K562 (cell line): ENCODE data around the gene C10orf143. TPM values are rescaled to one million over a fixed set of nuclear protein-coding genes. Genes with fewer than 3 reads are reported as not detected.

ENCODE experiments used
- ATAC-seq: fragments of 200-7000 bp; cut with Tn5 transposase; 3 replicates; pipeline ENCODE4 v1.9.1; 2020; ENCODE audit warnings: moderate library complexity
- BruUV-seq: library from RNA; stranded (reverse); fragments of 400-500 nt; replicated peaks from 2 replicates; lab custom pipeline; 2021; lab: Mats Ljungman, UMichigan
- CTCF ChIA-PET: fragments of 300-600 bp; formaldehyde crosslinking; extraction: SDS; loops from one replicate; lab custom pipeline; 2021; ENCODE audit warnings: low intra/inter-chr PET ratio; lab: Yijun Ruan, JAX
- POLR2A ChIA-PET: fragments of 300-600, 350-650 bp; sonication (Branson Sonifier 250); formaldehyde crosslinking; extraction: SDS; loops from one replicate; lab custom pipeline; 2021; ENCODE audit warnings: antibody characterized with exemption, inconsistent platforms; lab: Yijun Ruan, JAX
- DNase-seq, 4 experiments: peaks; one replicate each; pipeline versions ENCODE4 v3.0.0 to v3.0.0-alpha.2; 2011 to 2018; ENCODE audit warnings: low spot score in 3 of 4, mixed read lengths in 3 of 4; ENCODE audit errors: extremely low read depth in 1 of 4
- FAIRE-seq: peaks from 2 replicates; lab custom pipeline; 2011; peaks lifted over from hg19 to GRCh38; lab: Jason Lieb, UNC
- H2AFZ ChIP-seq: 2 replicates; pipeline ENCODE4 v1.6.0; 2011; ENCODE audit warnings: low read depth, low read length, control low read depth, inconsistent platforms
- H3K27ac ChIP-seq: fragments of 200-600 bp; 3 replicates; pipeline ENCODE4 v1.8.0; 2011; ENCODE audit warnings: low read depth, mild to moderate bottlenecking, control low read depth, inconsistent platforms, low read length, moderate library complexity, mixed read lengths; ENCODE audit errors: extremely low read depth
- H3K27me3 ChIP-seq, 2 experiments: fragments of 300-600 bp in 1 of 2; 2 replicates in 1 of 2; 3 replicates in 1 of 2; pipeline versions ENCODE4 v1.6.0 to v1.8.0; 2011; ENCODE audit warnings: inconsistent platforms in 2 of 2, low read length in 2 of 2, mild to moderate bottlenecking in 1 of 2, mixed read lengths in 1 of 2, moderate library complexity in 1 of 2; ENCODE audit not compliant: control insufficient read depth in 2 of 2, insufficient read depth in 2 of 2
- H3K36me3 ChIP-seq: fragments of 300-600 bp; 3 replicates; pipeline ENCODE4 v1.8.0; 2011; ENCODE audit warnings: mild to moderate bottlenecking, low read length, inconsistent platforms; ENCODE audit not compliant: control insufficient read depth, insufficient read depth
- H3K4me1 ChIP-seq, 2 experiments: fragments of 200-600 bp in 1 of 2; replicated peaks in 1 of 2; 2 replicates in 1 of 2; 3 replicates in 1 of 2; pipeline versions ENCODE4 v1.5.1 to v1.8.0; 2011; ENCODE audit warnings: inconsistent platforms in 2 of 2, low read length in 2 of 2, mild to moderate bottlenecking in 1 of 2, mixed read lengths in 1 of 2, moderate library complexity in 1 of 2; ENCODE audit not compliant: control insufficient read depth in 2 of 2, insufficient read depth in 2 of 2
- H3K4me2 ChIP-seq: 2 replicates; pipeline ENCODE4 v1.6.1; 2011; ENCODE audit warnings: low read length, control low read depth, inconsistent platforms, mixed read lengths; ENCODE audit not compliant: insufficient read depth
- H3K4me3 ChIP-seq: fragments of 200-600 bp; sonication (generic), shearing (Covaris generic); 2 replicates; pipeline ENCODE4 v1.5.1; 2016; ENCODE audit warnings: control low read depth, inconsistent platforms
- H3K79me2 ChIP-seq: fragments of 200-600 bp; 3 replicates; pipeline ENCODE4 v1.8.0; 2011; ENCODE audit warnings: low read length, inconsistent platforms; ENCODE audit not compliant: control insufficient read depth, insufficient read depth
- H3K9ac ChIP-seq, 2 experiments: 2 replicates each; pipeline versions ENCODE4 v1.6.0 to v1.6.1; 2011; ENCODE audit warnings: low read depth in 2 of 2, low read length in 2 of 2, control low read depth in 1 of 2, inconsistent platforms in 1 of 2, mild to moderate bottlenecking in 1 of 2, mixed read lengths in 1 of 2; ENCODE audit not compliant: insufficient read depth in 1 of 2
- H3K9me1 ChIP-seq: one replicate; pipeline ENCODE4 v1.6.0; 2011; ENCODE audit warnings: inconsistent platforms, mild to moderate bottlenecking, low read length, moderate library complexity; ENCODE audit not compliant: control insufficient read depth, insufficient read depth
- H3K9me3 ChIP-seq: replicated peaks from 2 replicates; pipeline ENCODE4 v1.5.1; 2011; ENCODE audit warnings: low read depth, low read length, inconsistent platforms; ENCODE audit not compliant: control insufficient read depth, insufficient read depth
- H4K20me1 ChIP-seq: replicated peaks from 2 replicates; pipeline ENCODE4 v1.6.1; 2011; ENCODE audit warnings: low read length, inconsistent platforms, mixed read lengths; ENCODE audit not compliant: control insufficient read depth, insufficient read depth
- BRF1 ChIP-seq: IDR thresholded peaks from 3 replicates; pipeline ENCODE4 v1.6.1; 2011; ENCODE audit warnings: borderline replicate concordance, mild to moderate bottlenecking; ENCODE audit not compliant: insufficient read length; ENCODE audit errors: extremely low read depth
- FOSL1 ChIP-seq: fragments of 200-800 bp; sonication (Bioruptor generic); conservative IDR thresholded peaks from 2 replicates; pipeline ENCODE4 v1.6.1; 2016; ENCODE audit warnings: missing genetic modification characterization, missing compliant biosample characterization
- LCOR ChIP-seq: sonication (generic); formaldehyde crosslinking; IDR thresholded peaks from 2 replicates; pipeline ENCODE4 v1.8.0; 2022; ENCODE audit warnings: mild to moderate bottlenecking, missing genetic modification reagents
- PATZ1 ChIP-seq: fragments of 250-450 bp; sonication (Bioruptor Pico); IDR thresholded peaks from 2 replicates; pipeline ENCODE4 v1.5.0; 2020; ENCODE audit warnings: mild to moderate bottlenecking, borderline replicate concordance
- PHF8 ChIP-seq: fragments of 200-600 bp; sonication (generic); IDR thresholded peaks from 2 replicates; pipeline ENCODE4 v1.6.1; 2012; ENCODE audit warnings: mixed run types, mild to moderate bottlenecking, inconsistent platforms, low read length, moderate library complexity, borderline replicate concordance
- PURB ChIP-seq: sonication (generic); formaldehyde crosslinking; IDR thresholded peaks from 2 replicates; pipeline ENCODE4 v1.9.0; 2021; ENCODE audit warnings: low read depth, mild to moderate bottlenecking, missing genetic modification reagents
- RFX5 ChIP-seq: IDR thresholded peaks from 2 replicates; pipeline ENCODE4 v1.6.1; 2011; ENCODE audit warnings: low read depth, mild to moderate bottlenecking, improper control_type of control experiment, low read length
- TEAD2 ChIP-seq: fragments of 450-650 bp; IDR thresholded peaks from 2 replicates; pipeline ENCODE4 v1.6.1; 2016; ENCODE audit warnings: missing genetic modification characterization, control low read depth, missing compliant biosample characterization
- TRIM24 ChIP-seq, 2 experiments: fragments of 450-650 bp; IDR thresholded peaks; 2 replicates each; pipeline ENCODE4 v1.6.1; 2016
- ZC3H4 ChIP-seq: sonication (generic); formaldehyde crosslinking; IDR thresholded peaks from 2 replicates; pipeline ENCODE4 v1.9.0; 2021; ENCODE audit warnings: missing genetic modification reagents, borderline replicate concordance
- ZKSCAN8 ChIP-seq: fragments of 200-800 bp; sonication (Bioruptor generic); IDR thresholded peaks from 2 replicates; pipeline ENCODE4 v1.6.1; 2016; ENCODE audit warnings: missing genetic modification characterization, missing compliant biosample characterization
- ZNF143 ChIP-seq: sonication (generic); formaldehyde crosslinking; IDR thresholded peaks from 2 replicates; pipeline ENCODE4 v1.9.0; 2022; ENCODE audit warnings: mild to moderate bottlenecking, missing genetic modification reagents
- ZNF232 ChIP-seq: sonication (generic); formaldehyde crosslinking; IDR thresholded peaks from 2 replicates; pipeline ENCODE4 v1.8.0; 2022; ENCODE audit warnings: mild to moderate bottlenecking, missing genetic modification reagents
- ZNF444 ChIP-seq: fragments of 250-450 bp; sonication (Bioruptor Pico); IDR thresholded peaks from 2 replicates; pipeline ENCODE4 v1.4.0; 2020; ENCODE audit warnings: mild to moderate bottlenecking, moderate library complexity
- WGBS: fragments of 100-300 bp; shearing (Covaris generic); methylation state at CpG from one replicate; pipeline ENCODE4 v1.1.6; 2016; ENCODE audit warnings: low coverage, mixed read lengths; ENCODE audit not compliant: insufficient coverage; ENCODE audit errors: missing lambda C conversion rate; 5-methylcytosine and 5-hydroxymethylcytosine counted together
- in situ Hi-C: fragments of 300-500 bp; cut with MboI; formaldehyde crosslinking; loops from 4 replicates; pipeline ENCODE4 v1.15.0; 2018; ENCODE audit warnings: inconsistent platforms, mixed read lengths
- intact Hi-C: fragments of 100-400 bp; cut with micrococcal nuclease; formaldehyde crosslinking; loops from 2 replicates; pipeline ENCODE4 v1.14.2; 2022
- polyA plus RNA-seq, 8 experiments: library from polyadenylated mRNA; depleted of rRNA in 4 of 8; stranded (reverse) in 5 of 8; unstranded in 3 of 8; fragments of >200 nt; fragmentation: Nextera tagmentation in 2 of 8; fragmentation: Illumina TruSeq in 1 of 8; extraction: Ambion mirVana in 2 of 8; extraction: Trizol in 1 of 8; gene quantifications; 2 replicates each; pipeline versions ENCODE4 v1.2.1 to v1.2.3, GENCODE V29; 2011 to 2014; ENCODE audit warnings: inconsistent platforms in 1 of 8, missing spikeins in 1 of 8
- total RNA-seq, 7 experiments: library from RNA; depleted of rRNA in 6 of 7; stranded (reverse); fragments of >200 nt in 6 of 7; fragmentation: Illumina TruSeq in 2 of 7; extraction: Trizol in 2 of 7; gene quantifications; 2 replicates each; pipeline versions ENCODE4 v1.2.1 to v1.2.3, GENCODE V29; 2011 to 2021; ENCODE audit warnings: low replicate concordance in 1 of 7

The C10orf143 gene
- total and polyA plus RNA-seq, 9 of the 15 experiments (the other 6 are each of a cell fraction or from before 2014, with no cell fraction given): 0.07 to 0.42 (median 0.25) TPM; not detected in 2

- Histone ChIP-seq H4K20me1 (no peaks in the 10 kb centered on the region), H3K27ac (no peak overlapping the region), H3K36me3 (no peaks in the 10 kb centered on the region), H3K79me2 (no peaks in the 10 kb centered on the region), H3K4me3 (no peak overlapping the region), H3K9me3 (no peaks in the 10 kb centered on the region), H3K27me3 (peaks cover 10 to 32% of the 10 kb centered on the region in 2 experiments; a peak in 4 of 5 replicates), H3K4me2 (no peak overlapping the region), H3K4me1 (no peaks in the 10 kb centered on the region), H3K9ac (no peak overlapping the region), H2AFZ (no peak overlapping the region), H3K9me1 (no peaks in the 10 kb centered on the region)
- ChIA-PET CTCF (no interaction called here), POLR2A (no interaction called here)
- WGBS: 0% methylated on average over 8 of the region's 22 CpGs
- intact Hi-C loops: no loop called here
- in situ Hi-C loops: no loop called here
- ATAC-seq: no peak
- no peak for DNase-seq
- FAIRE-seq: no peak
- TF ChIP-seq PHF8: no peak
- TF ChIP-seq ZNF232: no peak
- no TSS peak for BruUV-seq
Measured at GRCh38 chr10:130015075-130015695, 95.4 kb downstream of the C10orf143 start.

GRCh38 chr10:130014263-130015074, 96.2 kb downstream of the C10orf143 start:
- in situ Hi-C loops (no loop called here), intact Hi-C loops (no loop called here)
- ATAC-seq (no peak), FAIRE-seq (no peak), DNase-seq (no peak)
- Histone ChIP-seq H2AFZ (no peak overlapping the region), H3K9me1 (no peaks in the 10 kb centered on the region), H3K9ac (no peak overlapping the region), H3K4me3 (no peak overlapping the region), H3K27me3 (peaks cover 10 to 31% of the 10 kb centered on the region in 2 experiments; a peak in 4 of 5 replicates), H4K20me1 (no peaks in the 10 kb centered on the region), H3K4me2 (no peak overlapping the region), H3K27ac (no peak overlapping the region), H3K36me3 (no peaks in the 10 kb centered on the region), H3K4me1 (no peaks in the 10 kb centered on the region), H3K9me3 (no peaks in the 10 kb centered on the region), H3K79me2 (no peaks in the 10 kb centered on the region)
- CTCF ChIA-PET: no interaction called here
- WGBS: 0% methylated on average over 24 of the region's 35 CpGs
- BruUV-seq: no TSS peak
- POLR2A ChIA-PET: no interaction called here
- TF ChIP-seq BRF1 (no peak), RFX5 (no peak), FOSL1 (no peak), ZKSCAN8 (CRISPR knock-in tag) (no peak), PATZ1 (CRISPR knock-in tag) (no peak), TEAD2 (no peak), ZC3H4 (CRISPR knock-in tag) (no peak), ZNF143 (CRISPR knock-in tag) (no peak), ZNF444 (no peak), LCOR (CRISPR knock-in tag) (no peak), PURB (CRISPR knock-in tag) (no peak), TRIM24 (IDR thresholded peaks at IDR 0.05) (no peak)
